HEK293 (cell line): ENCODE data around the gene CFAP299.

Experiments used
- EGR2 ChIP-seq: fragments of 450-650 bp; formaldehyde crosslinking; IDR thresholded peaks from 2 replicates; pipeline ENCODE4 v1.5.1; 2016; ENCODE audit warnings: low read depth, missing biosample characterization, missing genetic modification characterization
- FEZF1 ChIP-seq: fragments of 450-650 bp; formaldehyde crosslinking; IDR thresholded peaks from 2 replicates; pipeline ENCODE4 v1.5.1; 2016; ENCODE audit warnings: missing biosample characterization, missing genetic modification characterization
- GLI4 ChIP-seq: fragments of 450-650 bp; formaldehyde crosslinking; IDR thresholded peaks from 2 replicates; pipeline ENCODE4 v1.5.1; 2016; ENCODE audit warnings: missing biosample characterization, missing genetic modification characterization
- KLF7 ChIP-seq: fragments of 450-650 bp; formaldehyde crosslinking; IDR thresholded peaks from 2 replicates; pipeline ENCODE4 v1.5.1; 2016; ENCODE audit warnings: missing biosample characterization, missing genetic modification characterization, borderline replicate concordance
- MEIS1 ChIP-seq: sonication (generic); formaldehyde crosslinking; IDR thresholded peaks from 2 replicates; pipeline ENCODE4 v1.8.1; 2022; ENCODE audit warnings: missing genetic modification reagents, mild to moderate bottlenecking, borderline replicate concordance
- SP7 ChIP-seq: fragments of 450-650 bp; formaldehyde crosslinking; IDR thresholded peaks from 2 replicates; pipeline ENCODE4 v1.5.1; 2016; ENCODE audit warnings: missing biosample characterization, missing genetic modification characterization
- TRIM28 ChIP-seq: IDR thresholded peaks from 2 replicates; pipeline ENCODE4 v1.6.1; 2011; ENCODE audit warnings: low read length, control low read depth, borderline replicate concordance
- YY2 ChIP-seq: fragments of 450-650 bp; formaldehyde crosslinking; IDR thresholded peaks from 2 replicates; pipeline ENCODE4 v1.5.1; 2016; ENCODE audit warnings: missing biosample characterization, missing genetic modification characterization
- ZBTB20 ChIP-seq: fragments of 450-650 bp; formaldehyde crosslinking; IDR thresholded peaks from 2 replicates; pipeline ENCODE4 v1.5.1; 2016; ENCODE audit warnings: missing biosample characterization, missing genetic modification characterization
- ZBTB48 ChIP-seq: fragments of 450-650 bp; formaldehyde crosslinking; IDR thresholded peaks from 2 replicates; pipeline ENCODE4 v1.5.1; 2016; ENCODE audit warnings: missing biosample characterization, missing genetic modification characterization
- ZFP41 ChIP-seq: fragments of 450-650 bp; formaldehyde crosslinking; IDR thresholded peaks from 2 replicates; pipeline ENCODE4 v1.5.1; 2016; ENCODE audit warnings: missing biosample characterization, missing genetic modification characterization, borderline replicate concordance
- ZNF16 ChIP-seq: fragments of 450-650 bp; formaldehyde crosslinking; IDR thresholded peaks from 2 replicates; pipeline ENCODE4 v1.5.1; 2016; ENCODE audit warnings: low read depth, missing biosample characterization, missing genetic modification characterization
- ZNF175 ChIP-seq: fragments of 450-650 bp; formaldehyde crosslinking; IDR thresholded peaks from 2 replicates; pipeline ENCODE4 v1.5.1; 2016; ENCODE audit warnings: missing biosample characterization, missing genetic modification characterization
- ZNF184 ChIP-seq: fragments of 450-650 bp; IDR thresholded peaks from 2 replicates; pipeline ENCODE4 v1.5.1; 2018; ENCODE audit warnings: missing biosample characterization, mild to moderate bottlenecking, missing genetic modification characterization
- ZNF19 ChIP-seq: fragments of 450-650 bp; formaldehyde crosslinking; IDR thresholded peaks from 2 replicates; pipeline ENCODE4; 2016; ENCODE audit warnings: missing biosample characterization, missing genetic modification characterization, low read depth
- ZNF211 ChIP-seq: fragments of 450-650 bp; formaldehyde crosslinking; IDR thresholded peaks from 2 replicates; pipeline ENCODE4 v1.5.1; 2016; ENCODE audit warnings: low read depth, missing biosample characterization, missing genetic modification characterization
- ZNF214 ChIP-seq: fragments of 450-650 bp; formaldehyde crosslinking; IDR thresholded peaks from 2 replicates; pipeline ENCODE4 v1.5.1; 2017; ENCODE audit warnings: missing biosample characterization, mild to moderate bottlenecking, missing genetic modification characterization, borderline replicate concordance
- ZNF292 ChIP-seq: fragments of 450-650 bp; formaldehyde crosslinking; IDR thresholded peaks from 2 replicates; pipeline ENCODE4 v1.5.1; 2016; ENCODE audit warnings: low read depth, missing biosample characterization, missing genetic modification characterization, borderline replicate concordance
- ZNF311 ChIP-seq: fragments of 450-650 bp; formaldehyde crosslinking; IDR thresholded peaks from 2 replicates; pipeline ENCODE4 v1.5.1; 2017; ENCODE audit warnings: missing biosample characterization, missing genetic modification characterization, borderline replicate concordance
- ZNF433 ChIP-seq: fragments of 450-650 bp; formaldehyde crosslinking; IDR thresholded peaks from 2 replicates; pipeline ENCODE4 v1.5.1; 2016; ENCODE audit warnings: missing biosample characterization, missing genetic modification characterization, low read depth
- ZNF48 ChIP-seq: fragments of 450-650 bp; formaldehyde crosslinking; IDR thresholded peaks from 2 replicates; pipeline ENCODE4 v1.5.1; 2016; ENCODE audit warnings: missing biosample characterization, missing genetic modification characterization
- ZNF510 ChIP-seq: fragments of 450-650 bp; formaldehyde crosslinking; IDR thresholded peaks from 2 replicates; pipeline ENCODE4 v1.5.1; 2018; ENCODE audit warnings: mild to moderate bottlenecking, missing genetic modification characterization, missing biosample characterization; ENCODE audit not compliant: insufficient replicate concordance
- ZNF514 ChIP-seq: fragments of 450-650 bp; formaldehyde crosslinking; IDR thresholded peaks from 2 replicates; pipeline ENCODE4 v1.5.1; 2016; ENCODE audit warnings: missing biosample characterization, missing genetic modification characterization
- ZNF548 ChIP-seq: fragments of 450-650 bp; formaldehyde crosslinking; IDR thresholded peaks from 2 replicates; pipeline ENCODE4 v1.5.1; 2016; ENCODE audit warnings: missing biosample characterization, missing genetic modification characterization
- ZNF660 ChIP-seq: fragments of 450-650 bp; IDR thresholded peaks from 2 replicates; pipeline ENCODE4 v1.5.1; 2018; ENCODE audit warnings: missing biosample characterization, mild to moderate bottlenecking, missing genetic modification characterization
- ZNF701 ChIP-seq: fragments of 450-650 bp; formaldehyde crosslinking; IDR thresholded peaks from 2 replicates; pipeline ENCODE4 v1.5.1; 2016; ENCODE audit warnings: missing biosample characterization, missing genetic modification characterization
- ZNF76 ChIP-seq: fragments of 450-650 bp; formaldehyde crosslinking; IDR thresholded peaks from 2 replicates; pipeline ENCODE4; 2016; ENCODE audit warnings: low read depth, missing biosample characterization, missing genetic modification characterization, borderline replicate concordance
- ZNF777 ChIP-seq: fragments of 450-650 bp; formaldehyde crosslinking; IDR thresholded peaks from 2 replicates; pipeline ENCODE4 v1.5.1; 2017; ENCODE audit warnings: missing biosample characterization, missing genetic modification characterization, borderline replicate concordance
- TF ChIP-seq, protein P1 (sequence below): fragments of 450-650 bp; formaldehyde crosslinking; IDR thresholded peaks from 2 replicates; pipeline ENCODE4 v1.5.1; 2016; ENCODE audit warnings: missing biosample characterization, missing genetic modification characterization
- TF ChIP-seq, protein P2 (sequence below): fragments of 450-650 bp; formaldehyde crosslinking; IDR thresholded peaks from 2 replicates; pipeline ENCODE4 v1.5.1; 2017; ENCODE audit warnings: missing biosample characterization, missing genetic modification characterization
- TF ChIP-seq, protein P3 (sequence below): fragments of 450-650 bp; formaldehyde crosslinking; IDR thresholded peaks from 2 replicates; pipeline ENCODE4 v1.5.1; 2016; ENCODE audit warnings: missing biosample characterization, missing genetic modification characterization
- TF ChIP-seq, protein P4 (sequence below): fragments of 450-650 bp; formaldehyde crosslinking; IDR thresholded peaks from 2 replicates; pipeline ENCODE4 v1.5.1; 2016; ENCODE audit warnings: missing biosample characterization, missing genetic modification characterization
- TF ChIP-seq, protein P5 (sequence below): fragments of 450-650 bp; formaldehyde crosslinking; IDR thresholded peaks from 2 replicates; pipeline ENCODE4 v1.5.1; 2016; ENCODE audit warnings: missing biosample characterization, missing genetic modification characterization

The CFAP299 gene

DNA sequence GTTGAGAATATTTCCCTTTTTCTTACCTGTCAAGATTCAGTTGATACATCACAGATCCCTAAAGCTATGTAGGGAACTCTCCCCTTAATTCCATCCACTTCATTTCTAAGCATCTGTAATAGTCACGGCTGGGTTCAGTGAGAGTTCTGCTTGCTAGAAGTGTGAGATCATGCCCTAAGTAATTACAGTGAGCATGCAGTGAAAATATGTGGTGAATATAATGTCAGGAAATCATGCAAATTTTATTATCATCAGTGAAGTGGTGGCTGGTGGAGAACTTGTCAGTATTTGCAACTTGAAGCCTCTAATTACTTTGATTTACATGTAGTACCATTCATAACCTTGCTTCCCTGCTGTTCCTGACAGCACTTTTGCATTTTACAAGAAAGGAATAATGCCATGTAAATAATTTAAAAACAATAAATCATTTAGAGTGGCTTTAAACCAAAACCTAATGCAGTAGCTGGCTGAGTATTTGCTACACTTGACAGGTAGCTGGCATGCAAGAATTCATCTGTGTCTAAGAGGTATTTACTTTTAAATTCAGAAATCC, 28.3 kb upstream of the CFAP299 start (continued):
- TF ChIP-seq ZBTB20 = no peak
- TF ChIP-seq ZNF292 = no peak
- TF ChIP-seq ZBTB48 = peak; percentile 84
- no peak for TF ChIP-seq YY2 (tag by site-specific recombination)
- TF ChIP-seq FEZF1 (tag by site-specific recombination) = peak; percentile 99
- no peak for TF ChIP-seq ZNF548 (tag by site-specific recombination)
- peak; percentile 58; the same call in 1 of the 2 replicates for TF ChIP-seq KLF7 (tag by site-specific recombination)
- TF ChIP-seq, protein P1, sequence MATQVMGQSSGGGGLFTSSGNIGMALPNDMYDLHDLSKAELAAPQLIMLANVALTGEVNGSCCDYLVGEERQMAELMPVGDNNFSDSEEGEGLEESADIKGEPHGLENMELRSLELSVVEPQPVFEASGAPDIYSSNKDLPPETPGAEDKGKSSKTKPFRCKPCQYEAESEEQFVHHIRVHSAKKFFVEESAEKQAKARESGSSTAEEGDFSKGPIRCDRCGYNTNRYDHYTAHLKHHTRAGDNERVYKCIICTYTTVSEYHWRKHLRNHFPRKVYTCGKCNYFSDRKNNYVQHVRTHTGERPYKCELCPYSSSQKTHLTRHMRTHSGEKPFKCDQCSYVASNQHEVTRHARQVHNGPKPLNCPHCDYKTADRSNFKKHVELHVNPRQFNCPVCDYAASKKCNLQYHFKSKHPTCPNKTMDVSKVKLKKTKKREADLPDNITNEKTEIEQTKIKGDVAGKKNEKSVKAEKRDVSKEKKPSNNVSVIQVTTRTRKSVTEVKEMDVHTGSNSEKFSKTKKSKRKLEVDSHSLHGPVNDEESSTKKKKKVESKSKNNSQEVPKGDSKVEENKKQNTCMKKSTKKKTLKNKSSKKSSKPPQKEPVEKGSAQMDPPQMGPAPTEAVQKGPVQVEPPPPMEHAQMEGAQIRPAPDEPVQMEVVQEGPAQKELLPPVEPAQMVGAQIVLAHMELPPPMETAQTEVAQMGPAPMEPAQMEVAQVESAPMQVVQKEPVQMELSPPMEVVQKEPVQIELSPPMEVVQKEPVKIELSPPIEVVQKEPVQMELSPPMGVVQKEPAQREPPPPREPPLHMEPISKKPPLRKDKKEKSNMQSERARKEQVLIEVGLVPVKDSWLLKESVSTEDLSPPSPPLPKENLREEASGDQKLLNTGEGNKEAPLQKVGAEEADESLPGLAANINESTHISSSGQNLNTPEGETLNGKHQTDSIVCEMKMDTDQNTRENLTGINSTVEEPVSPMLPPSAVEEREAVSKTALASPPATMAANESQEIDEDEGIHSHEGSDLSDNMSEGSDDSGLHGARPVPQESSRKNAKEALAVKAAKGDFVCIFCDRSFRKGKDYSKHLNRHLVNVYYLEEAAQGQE (tag by site-specific recombination) = no peak
- TF ChIP-seq, protein P2, sequence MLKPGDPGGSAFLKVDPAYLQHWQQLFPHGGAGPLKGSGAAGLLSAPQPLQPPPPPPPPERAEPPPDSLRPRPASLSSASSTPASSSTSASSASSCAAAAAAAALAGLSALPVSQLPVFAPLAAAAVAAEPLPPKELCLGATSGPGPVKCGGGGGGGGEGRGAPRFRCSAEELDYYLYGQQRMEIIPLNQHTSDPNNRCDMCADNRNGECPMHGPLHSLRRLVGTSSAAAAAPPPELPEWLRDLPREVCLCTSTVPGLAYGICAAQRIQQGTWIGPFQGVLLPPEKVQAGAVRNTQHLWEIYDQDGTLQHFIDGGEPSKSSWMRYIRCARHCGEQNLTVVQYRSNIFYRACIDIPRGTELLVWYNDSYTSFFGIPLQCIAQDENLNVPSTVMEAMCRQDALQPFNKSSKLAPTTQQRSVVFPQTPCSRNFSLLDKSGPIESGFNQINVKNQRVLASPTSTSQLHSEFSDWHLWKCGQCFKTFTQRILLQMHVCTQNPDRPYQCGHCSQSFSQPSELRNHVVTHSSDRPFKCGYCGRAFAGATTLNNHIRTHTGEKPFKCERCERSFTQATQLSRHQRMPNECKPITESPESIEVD (tag by site-specific recombination) = peak; percentile 100
- TF ChIP-seq ZNF211 = no peak
- peak; percentile 100 for TF ChIP-seq SP7 (tag by site-specific recombination)
- no peak for TF ChIP-seq ZNF433 (tag by site-specific recombination)
- TF ChIP-seq EGR2 (tag by site-specific recombination) = no peak
- no peak for TF ChIP-seq ZNF175 (tag by site-specific recombination)
- TF ChIP-seq, protein P3, sequence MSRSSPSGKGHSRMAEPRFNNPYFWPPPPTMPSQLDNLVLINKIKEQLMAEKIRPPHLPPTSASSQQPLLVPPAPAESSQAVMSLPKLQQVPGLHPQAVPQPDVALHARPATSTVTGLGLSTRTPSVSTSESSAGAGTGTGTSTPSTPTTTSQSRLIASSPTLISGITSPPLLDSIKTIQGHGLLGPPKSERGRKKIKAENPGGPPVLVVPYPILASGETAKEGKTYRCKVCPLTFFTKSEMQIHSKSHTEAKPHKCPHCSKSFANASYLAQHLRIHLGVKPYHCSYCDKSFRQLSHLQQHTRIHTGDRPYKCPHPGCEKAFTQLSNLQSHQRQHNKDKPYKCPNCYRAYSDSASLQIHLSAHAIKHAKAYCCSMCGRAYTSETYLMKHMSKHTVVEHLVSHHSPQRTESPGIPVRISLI = no peak; the same call in 1 of the 2 replicates
- no peak for TF ChIP-seq MEIS1 (CRISPR knock-in tag)
- no peak for TF ChIP-seq ZFP41 (tag by site-specific recombination)
- TF ChIP-seq, protein P4, sequence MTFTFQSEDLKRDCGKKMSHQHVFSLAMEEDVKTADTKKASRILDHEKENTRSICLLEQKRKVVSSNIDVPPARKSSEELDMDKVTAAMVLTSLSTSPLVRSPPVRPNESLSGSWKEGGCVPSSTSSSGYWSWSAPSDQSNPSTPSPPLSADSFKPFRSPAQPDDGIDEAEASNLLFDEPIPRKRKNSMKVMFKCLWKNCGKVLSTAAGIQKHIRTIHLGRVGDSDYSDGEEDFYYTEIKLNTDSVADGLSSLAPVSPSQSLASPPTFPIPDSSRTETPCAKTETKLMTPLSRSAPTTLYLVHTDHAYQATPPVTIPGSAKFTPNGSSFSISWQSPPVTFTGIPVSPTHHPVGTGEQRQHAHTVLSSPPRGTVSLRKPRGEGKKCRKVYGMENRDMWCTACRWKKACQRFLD (tag by site-specific recombination) = no peak
- no peak for TF ChIP-seq ZNF514 (tag by site-specific recombination)
- no peak for TF ChIP-seq ZNF311 (tag by site-specific recombination)
- TF ChIP-seq GLI4 (tag by site-specific recombination) = no peak
- no peak for TF ChIP-seq ZNF19
- TF ChIP-seq ZNF777 (tag by site-specific recombination) = no peak
- TF ChIP-seq ZNF701 = no peak
- no peak; the same call in 1 of the 2 replicates for TF ChIP-seq TRIM28
- no peak for TF ChIP-seq ZNF48
- no peak; the same call in 1 of the 2 replicates for TF ChIP-seq ZNF16
- peak; percentile 14 for TF ChIP-seq ZNF510 (tag by site-specific recombination)
- TF ChIP-seq ZNF660 (tag by site-specific recombination) = peak; percentile 31; the same call in 1 of the 2 replicates
- TF ChIP-seq ZNF76 (tag by site-specific recombination) = peak; percentile 63; the same call in 1 of the 2 replicates
- TF ChIP-seq, protein P5, sequence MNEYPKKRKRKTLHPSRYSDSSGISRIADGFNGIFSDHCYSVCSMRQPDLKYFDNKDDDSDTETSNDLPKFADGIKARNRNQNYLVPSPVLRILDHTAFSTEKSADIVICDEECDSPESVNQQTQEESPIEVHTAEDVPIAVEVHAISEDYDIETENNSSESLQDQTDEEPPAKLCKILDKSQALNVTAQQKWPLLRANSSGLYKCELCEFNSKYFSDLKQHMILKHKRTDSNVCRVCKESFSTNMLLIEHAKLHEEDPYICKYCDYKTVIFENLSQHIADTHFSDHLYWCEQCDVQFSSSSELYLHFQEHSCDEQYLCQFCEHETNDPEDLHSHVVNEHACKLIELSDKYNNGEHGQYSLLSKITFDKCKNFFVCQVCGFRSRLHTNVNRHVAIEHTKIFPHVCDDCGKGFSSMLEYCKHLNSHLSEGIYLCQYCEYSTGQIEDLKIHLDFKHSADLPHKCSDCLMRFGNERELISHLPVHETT (tag by site-specific recombination) = peak; percentile 98
- TF ChIP-seq ZNF214 (tag by site-specific recombination) = no peak
- peak; percentile 86; the same call in 1 of the 2 replicates for TF ChIP-seq ZNF184 (tag by site-specific recombination)
